ENCODE results near the gene P2RY8. TPM values are rescaled to one million over a fixed set of nuclear protein-coding genes. Genes with fewer than 3 reads are reported as not detected.

Gene P2RY8
- total and polyA plus RNA-seq, 10 of the 15 experiments (the other 5 are each of a cell fraction or from before 2014, with no cell fraction given): 2.0 to 64.4 (median 36.5) TPM

DNA sequence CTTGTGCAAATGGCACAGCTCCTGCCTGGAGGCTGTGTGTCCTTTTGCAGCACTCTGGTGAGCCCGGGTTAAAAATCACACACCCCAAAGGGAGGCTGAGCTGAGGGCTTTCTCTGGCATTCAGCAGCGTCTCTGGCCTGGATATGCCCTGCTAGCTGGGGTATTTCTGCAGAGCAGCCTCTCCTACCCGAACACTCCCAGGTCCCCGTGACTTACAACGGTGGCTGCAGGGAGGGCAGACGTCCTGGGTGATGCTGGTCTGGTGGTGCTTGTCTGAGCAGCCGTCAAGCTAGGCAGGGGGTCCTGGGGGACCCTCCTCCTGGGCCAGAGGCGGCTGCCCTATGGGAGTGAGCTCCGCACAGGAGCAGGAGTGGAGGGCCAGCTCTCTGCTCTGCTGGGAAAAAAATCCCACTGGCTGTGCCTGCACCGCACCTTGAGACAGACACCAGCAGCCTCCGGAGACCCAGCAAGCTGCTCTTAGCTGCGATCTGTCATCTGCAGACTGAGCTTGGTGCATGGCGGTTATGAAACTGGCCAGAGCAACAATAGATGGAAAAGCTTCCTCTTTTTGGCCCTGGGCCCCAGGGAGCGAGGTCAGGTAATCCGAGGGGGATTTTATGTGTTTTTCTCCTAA is 43.0 kb downstream of the P2RY8 start (continued):
- TF ChIP-seq, protein P1, sequence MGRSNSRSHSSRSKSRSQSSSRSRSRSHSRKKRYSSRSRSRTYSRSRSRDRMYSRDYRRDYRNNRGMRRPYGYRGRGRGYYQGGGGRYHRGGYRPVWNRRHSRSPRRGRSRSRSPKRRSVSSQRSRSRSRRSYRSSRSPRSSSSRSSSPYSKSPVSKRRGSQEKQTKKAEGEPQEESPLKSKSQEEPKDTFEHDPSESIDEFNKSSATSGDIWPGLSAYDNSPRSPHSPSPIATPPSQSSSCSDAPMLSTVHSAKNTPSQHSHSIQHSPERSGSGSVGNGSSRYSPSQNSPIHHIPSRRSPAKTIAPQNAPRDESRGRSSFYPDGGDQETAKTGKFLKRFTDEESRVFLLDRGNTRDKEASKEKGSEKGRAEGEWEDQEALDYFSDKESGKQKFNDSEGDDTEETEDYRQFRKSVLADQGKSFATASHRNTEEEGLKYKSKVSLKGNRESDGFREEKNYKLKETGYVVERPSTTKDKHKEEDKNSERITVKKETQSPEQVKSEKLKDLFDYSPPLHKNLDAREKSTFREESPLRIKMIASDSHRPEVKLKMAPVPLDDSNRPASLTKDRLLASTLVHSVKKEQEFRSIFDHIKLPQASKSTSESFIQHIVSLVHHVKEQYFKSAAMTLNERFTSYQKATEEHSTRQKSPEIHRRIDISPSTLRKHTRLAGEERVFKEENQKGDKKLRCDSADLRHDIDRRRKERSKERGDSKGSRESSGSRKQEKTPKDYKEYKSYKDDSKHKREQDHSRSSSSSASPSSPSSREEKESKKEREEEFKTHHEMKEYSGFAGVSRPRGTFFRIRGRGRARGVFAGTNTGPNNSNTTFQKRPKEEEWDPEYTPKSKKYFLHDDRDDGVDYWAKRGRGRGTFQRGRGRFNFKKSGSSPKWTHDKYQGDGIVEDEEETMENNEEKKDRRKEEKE (IDR thresholded peaks at IDR 0.05): no peak
- TF ChIP-seq ZNF24 (IDR thresholded peaks at IDR 0.05): no peak; the same call in 1 of the 2 replicates
- TF ChIP-seq BHLHE40 (IDR thresholded peaks at IDR 0.05; ENCODE audit: borderline replicate concordance in 1 of 2, low read depth in 2 of 2, low read length in 1 of 2): peak in 1 of 2 experiments; percentile 9; a peak in 1 of 4 replicates
- no peak for TF ChIP-seq STAT3 (IDR thresholded peaks at IDR 0.05; ENCODE audit: low read depth, low read length)
- TF ChIP-seq POU2F2 (IDR thresholded peaks at IDR 0.05; ENCODE audit: borderline replicate concordance, low read depth, low read length): peak; percentile 49; the same call in 1 of the 3 replicates
- TF ChIP-seq SIN3A (IDR thresholded peaks at IDR 0.05; ENCODE audit: low read depth, low read length): 0 out of 2 replicates have a peak, but pooled peaks have one; percentile 17
- TF ChIP-seq RUNX3 (IDR thresholded peaks at IDR 0.05; ENCODE audit: low read length): peak; percentile 73
- peak; percentile 71; the same call in 1 of the 2 replicates for TF ChIP-seq FOXM1 (IDR thresholded peaks at IDR 0.05; ENCODE audit: low read depth, low read length)
- TF ChIP-seq, protein P2, sequence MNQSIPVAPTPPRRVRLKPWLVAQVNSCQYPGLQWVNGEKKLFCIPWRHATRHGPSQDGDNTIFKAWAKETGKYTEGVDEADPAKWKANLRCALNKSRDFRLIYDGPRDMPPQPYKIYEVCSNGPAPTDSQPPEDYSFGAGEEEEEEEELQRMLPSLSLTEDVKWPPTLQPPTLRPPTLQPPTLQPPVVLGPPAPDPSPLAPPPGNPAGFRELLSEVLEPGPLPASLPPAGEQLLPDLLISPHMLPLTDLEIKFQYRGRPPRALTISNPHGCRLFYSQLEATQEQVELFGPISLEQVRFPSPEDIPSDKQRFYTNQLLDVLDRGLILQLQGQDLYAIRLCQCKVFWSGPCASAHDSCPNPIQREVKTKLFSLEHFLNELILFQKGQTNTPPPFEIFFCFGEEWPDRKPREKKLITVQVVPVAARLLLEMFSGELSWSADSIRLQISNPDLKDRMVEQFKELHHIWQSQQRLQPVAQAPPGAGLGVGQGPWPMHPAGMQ (IDR thresholded peaks at IDR 0.05; ENCODE audit: borderline replicate concordance): no peak
- peak; percentile 92 for TF ChIP-seq POLR2AphosphoS5 (IDR thresholded peaks at IDR 0.05; ENCODE audit: low read length)
- no peak for TF ChIP-seq IRF4 (IDR thresholded peaks at IDR 0.05; ENCODE audit: low read depth, low read length)
- peak; percentile 62; the same call in 1 of the 2 replicates for TF ChIP-seq NBN (IDR thresholded peaks at IDR 0.05)
- TF ChIP-seq RB1 (IDR thresholded peaks at IDR 0.05; ENCODE audit: borderline replicate concordance): 0 out of 2 replicates have a peak, but pooled peaks have one; percentile 20
- 0 out of 2 replicates have a peak, but pooled peaks have one; percentile 41 for TF ChIP-seq BACH1 (IDR thresholded peaks at IDR 0.05; ENCODE audit: borderline replicate concordance)
